C1 segment of cervical spinal cord (tissue), 14 donors: ENCODE data around the gene CEP95.
A peak's percentile ranks its signal among the peaks of the same experiment; 100 is the strongest.
"Not testable (repeated sequence)": the region's sequence is repeated elsewhere in the genome, so short reads cannot be mapped to it uniquely, and the experiment has no call there.

Source experiments
- DNase-seq, 14 donors: peaks; one replicate each; lab custom pipeline; 2025; lab: John Stamatoyannopoulos, UW

The CEP95 gene, protein sequence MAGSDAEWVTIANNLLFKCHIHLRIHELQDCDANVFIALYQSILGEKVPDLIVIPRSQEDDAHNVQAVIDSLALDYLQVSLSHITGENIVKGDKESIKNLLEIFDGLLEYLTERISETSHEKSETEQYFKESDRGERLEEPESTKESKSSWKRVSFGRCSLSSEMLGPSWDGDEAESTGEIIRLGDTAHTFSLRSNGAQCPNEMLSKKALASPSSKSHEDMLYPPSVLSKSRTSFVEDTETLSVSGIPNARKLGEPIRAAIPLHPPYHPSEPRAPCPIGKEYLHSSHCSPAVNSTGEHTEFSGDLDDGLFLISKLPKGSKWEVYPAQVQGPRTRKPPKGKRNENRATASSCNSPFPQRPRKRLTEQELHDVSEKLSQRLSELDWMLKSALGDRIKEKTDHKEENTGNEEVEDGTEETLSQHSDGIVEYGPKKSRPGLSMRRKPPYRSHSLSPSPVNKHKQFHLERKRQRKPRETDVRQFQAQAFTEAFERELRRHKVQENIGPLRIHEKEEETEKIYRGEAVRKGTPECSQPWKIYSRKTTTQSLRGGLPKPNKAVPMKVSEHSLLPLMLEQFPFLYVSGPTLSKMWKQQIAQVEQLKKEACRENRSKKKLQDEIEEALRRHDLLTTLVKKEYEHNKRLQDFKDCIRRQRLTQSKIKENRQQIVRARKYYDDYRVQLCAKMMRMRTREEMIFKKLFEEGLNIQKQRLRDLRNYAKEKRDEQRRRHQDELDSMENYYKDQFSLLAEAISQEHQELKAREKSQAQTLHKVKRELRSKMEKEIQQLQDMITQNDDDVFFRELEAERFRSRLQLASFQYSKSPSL

DNA sequence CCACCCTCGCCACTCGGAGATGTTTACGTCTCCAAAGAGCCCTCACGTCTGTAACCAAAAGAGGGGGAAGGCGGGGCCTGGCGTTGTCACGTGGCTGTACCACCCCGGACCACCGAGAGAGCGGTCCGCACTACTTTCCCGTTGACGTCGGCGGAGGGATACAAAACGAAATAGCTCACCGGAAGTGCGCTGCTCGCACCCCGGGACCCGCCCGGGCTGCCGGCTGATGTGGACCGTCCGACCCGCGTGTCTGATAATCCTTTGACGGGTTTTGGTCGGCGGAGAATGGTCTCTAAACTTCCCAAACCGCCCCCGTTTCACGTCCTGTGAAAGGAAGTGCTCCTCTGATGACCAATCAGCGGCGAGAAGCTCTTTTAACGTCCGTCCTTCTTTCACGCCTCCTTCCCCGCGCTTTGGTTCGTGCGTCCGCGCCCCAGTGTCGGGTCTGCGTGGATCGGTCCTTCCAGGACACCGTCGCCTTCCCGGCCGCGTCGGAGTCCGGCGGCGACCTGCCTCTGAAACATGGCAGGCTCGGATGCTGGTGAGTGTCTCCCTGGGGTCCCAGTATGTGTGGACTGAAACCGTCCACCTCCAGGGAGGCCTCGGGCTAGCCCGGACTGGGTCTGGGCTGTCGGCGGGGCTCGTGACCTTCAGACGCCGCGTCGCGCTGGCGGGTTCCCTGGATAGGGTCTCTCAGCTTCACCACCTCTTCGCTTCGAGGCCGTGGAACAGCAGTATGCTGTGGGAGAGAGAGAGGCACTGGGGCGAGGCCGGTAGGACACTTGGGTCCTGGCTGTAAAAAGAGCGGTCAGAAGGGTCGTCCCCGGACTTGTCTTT, at the start of gene CEP95:
TSS of gene CEP95 (plus strand) at position 402 of the 837 bp plus-strand sequence. CDS start at position 523, 121 bp downstream.
- peak; percentile 90 to 100 (median 99) for DNase-seq

DNA sequence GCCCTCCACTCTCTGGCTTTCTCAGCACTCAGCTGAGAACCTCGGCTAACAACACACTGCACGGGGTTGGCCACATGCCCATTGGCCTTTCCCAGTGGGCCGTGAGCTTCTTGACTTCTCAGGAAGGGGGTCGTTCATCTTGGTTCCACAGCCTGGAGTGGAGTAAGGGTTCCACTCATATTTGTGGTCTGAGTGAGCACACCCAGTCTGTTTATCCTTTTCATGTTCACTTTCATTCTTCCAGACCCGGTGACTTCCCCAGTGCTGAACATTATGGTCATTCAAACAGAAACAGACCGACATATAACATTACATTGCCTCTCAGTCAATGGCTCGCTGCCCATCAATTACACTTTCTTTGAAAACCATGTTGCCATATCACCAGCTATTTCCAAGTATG, 49.6 kb upstream of the CEP95 start:
- no peak for DNase-seq

DNA sequence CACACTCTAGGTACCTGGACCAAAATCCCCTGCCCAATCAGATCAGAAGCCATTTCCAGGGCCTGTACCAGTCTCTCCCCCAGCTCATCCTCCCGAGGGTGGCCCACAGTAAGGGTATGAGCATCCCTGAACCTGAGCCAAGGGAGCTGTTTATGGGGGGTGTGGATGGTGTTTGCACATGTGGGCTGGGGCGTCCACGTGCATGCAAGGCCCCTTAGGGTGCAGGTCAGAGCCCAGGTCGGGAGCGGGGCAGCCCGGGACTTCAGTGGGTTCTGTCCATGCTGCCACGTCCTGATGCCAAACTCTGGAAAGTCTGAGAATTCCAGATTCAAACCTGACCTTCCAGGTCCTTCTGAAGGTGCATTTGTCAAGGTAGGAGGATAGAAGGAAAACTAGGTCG, 48.0 kb upstream of the CEP95 start:
- no peak for DNase-seq

DNA sequence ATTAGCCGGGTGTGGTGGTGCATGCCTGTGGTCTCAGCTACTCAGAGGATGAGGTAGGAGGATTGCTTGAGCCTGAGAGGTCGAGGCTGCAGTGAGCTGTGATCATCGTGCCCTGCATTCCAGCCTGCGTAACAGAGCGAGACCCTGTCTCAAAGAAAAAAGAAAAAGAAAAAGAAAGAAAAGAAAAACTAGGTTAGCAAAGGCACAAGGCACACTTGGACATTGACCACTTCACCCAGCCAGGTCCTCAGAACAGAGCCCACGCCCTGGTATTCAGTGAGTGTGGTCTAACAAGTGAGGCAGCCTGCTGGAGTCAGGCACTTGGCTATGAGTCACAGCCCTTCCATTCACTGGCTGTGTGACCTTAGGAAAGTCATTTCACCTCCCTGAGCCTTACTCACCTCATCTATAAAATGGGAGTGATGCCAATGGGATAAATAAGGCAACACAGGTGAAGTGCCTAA, 47.5 kb upstream of the CEP95 start:
- no peak for DNase-seq

DNA sequence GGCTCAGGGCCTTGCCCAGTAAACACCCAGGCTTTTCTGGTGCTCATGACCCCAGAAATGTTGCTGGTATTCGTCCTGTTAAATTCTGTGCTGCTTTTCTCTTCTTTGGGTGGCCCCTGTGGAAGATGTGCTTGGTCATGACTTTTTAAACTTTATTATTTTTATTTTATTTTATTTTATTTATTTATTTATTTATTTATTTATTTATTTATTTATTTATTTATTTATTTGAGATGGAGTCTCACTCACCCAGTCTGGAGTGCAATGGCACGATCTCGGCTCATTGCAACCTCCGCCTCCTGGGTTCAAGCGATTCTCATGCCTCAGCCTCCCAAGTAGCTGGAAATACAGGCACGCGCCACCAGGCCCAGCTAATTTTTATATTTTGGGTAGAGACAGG, 47.0 kb upstream of the CEP95 start:
- not testable (repeated sequence) for DNase-seq

DNA sequence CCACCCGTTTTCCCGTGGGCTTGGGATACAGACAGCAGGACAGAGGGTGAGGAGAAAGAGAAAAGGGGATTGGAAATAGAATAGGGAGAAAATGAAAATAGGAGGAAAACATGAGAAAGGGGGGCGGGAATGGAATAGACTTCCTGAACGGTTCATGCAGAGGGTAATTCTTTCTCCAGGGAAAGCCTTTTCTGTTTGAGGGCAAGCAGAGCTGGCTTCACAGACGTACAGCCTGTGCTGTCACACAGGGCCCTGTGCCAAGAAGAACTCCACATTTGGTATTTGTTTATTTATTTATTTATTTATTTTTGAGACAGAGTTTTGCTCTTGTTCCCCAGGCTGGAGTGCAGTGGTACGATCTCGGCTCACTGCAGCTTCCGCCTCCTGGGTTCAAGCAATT, 45.8 kb upstream of the CEP95 start:
- no peak for DNase-seq

DNA sequence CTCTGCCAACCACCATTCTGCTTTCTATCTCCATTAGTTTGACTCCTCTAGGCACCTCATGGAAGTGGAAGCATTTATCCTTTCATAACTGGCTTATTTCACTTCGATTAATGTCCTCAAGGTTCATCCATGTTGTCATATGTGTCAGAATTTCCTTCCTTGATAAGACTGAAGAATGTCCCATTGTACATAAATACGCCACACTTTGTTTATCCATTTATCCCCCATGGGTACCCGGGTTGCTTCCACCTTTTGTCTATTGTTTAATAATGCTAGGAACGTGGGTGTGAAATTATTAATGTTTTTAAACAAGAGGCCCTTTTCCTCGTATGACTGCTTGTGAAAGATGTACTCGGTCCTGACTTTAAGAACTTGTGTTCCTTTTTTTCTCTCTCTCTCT, 45.0 kb upstream of the CEP95 start:
- DNase-seq, result no peak

DNA sequence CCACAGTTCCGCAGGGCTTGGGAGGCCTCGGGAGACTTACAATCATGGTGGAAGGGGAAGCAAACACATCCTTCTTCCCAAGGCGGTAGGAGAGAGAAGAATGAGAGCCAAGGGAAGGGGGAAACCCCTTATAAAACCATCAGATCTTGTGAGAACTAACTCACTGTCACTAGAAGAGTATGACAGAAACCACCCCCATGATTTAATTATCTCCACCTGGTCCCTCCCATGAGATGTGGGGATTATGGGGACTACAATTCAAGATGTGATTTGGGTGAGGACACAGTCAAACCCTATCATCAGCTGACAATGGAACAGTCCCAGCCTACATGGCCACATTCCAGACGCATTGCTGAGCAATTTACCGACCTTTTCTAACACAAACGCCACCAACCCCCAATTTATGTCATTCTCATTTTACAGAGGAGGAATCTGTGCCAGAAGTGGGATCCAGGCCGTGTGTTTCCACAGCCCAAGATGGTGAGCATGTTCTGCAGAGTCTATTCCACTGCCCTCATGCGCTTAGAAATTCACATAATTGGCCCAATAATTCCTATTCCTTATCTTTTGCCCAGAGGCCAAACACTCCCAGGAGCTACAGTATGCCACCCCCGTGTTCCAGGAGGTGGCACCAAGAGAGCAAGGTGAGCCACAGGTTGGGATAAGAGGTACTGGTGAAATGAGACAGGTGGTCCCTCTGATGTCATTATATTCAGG, 40.6 kb upstream of the CEP95 start:
- DNase-seq, result no peak

DNA sequence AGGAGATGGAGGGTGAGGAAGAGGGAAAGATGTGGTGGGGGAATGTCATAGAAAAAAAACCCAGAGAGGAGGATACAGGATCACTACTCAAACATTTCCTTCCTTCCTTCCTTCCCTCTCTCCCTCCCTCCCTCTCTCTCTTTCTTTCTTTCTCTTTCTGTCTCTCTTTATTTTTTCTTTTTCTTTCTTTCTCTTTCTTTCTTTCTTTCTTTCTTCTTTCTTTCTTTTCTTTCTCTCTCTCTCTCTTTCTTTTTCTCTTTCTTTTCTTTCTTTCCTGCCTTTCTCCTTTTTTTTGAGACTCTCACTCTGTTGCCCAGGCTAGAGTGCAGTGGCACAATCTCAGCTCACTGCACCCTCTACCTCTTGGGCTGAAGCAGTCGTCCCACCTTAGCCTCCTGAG, 39.9 kb upstream of the CEP95 start:
- not testable (repeated sequence) for DNase-seq

DNA sequence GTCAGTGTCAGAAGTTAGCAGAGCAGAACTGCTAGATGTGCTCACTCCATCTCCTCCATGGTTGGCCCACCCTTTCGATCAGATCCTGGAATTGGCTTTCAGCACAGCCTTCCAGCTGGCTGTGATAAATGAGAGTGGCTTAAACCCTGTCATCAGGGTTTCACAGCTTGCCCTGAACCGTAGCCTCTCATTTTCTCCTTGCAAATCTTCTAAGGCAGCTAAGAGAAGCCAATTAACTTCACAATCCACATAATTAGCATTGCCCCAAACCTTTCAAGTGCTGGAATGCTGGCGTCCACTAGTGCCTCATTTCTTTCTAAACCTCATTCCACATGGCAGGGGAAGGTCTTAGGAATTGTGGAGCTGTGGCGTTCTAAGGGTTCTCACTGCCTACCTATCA, 36.2 kb upstream of the CEP95 start:
- no peak for DNase-seq

DNA sequence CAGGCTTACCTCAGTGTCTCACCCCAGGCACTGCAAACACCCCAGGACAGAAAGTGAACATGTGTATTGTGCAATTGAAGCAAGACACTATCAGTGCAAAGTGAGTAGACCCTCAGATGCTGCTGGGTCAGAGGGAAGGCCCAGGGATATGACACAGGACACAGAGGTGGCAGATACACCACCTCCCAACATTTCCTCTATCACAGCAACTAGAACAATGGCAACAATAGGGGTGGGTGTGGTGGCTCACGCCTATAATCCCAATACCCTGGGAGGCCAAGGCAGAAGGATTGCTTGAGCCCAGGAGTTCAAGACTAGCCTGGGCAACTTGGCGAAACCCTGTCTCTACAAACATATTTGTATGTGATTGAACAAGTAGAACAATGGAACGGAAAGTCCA, 35.3 kb upstream of the CEP95 start:
- DNase-seq, result no peak

DNA sequence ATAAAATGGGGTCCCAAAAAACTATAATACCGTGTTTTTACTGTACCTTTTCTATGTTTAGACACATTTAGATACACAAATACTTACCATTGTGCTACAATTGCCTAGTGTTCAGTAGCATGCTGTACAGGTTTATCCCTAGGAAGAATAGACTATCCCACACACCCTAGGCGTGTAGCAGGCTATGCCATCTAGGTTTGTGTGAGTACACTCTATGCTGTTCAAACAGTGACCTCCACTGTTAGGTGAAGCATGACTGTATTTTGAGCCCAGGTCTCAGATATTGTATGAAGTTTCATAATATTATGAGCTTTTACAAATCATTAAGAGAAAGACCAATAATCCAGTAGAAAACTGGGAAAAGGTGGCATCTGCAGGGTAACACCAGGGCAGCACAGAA, 34.2 kb upstream of the CEP95 start:
- DNase-seq, result no peak

DNA sequence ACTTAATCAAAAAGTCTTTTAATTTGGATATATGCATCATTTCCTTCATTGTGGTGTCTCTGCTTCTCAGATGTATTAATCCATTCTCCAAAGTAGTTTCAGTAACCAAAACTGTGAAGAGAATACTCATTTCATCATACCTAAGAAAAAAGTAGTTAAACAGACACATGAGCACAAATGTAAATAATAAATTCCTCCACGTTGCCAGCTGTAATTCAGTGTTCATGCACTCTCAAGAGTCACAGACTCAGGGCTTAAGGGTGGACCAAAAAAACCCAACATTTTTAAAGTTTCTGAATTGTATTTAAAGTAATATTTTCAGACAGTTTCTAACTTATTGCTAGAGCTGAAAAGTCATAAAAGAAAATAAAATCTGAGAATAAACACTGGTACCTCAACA, 28.9 kb upstream of the CEP95 start:
- no peak for DNase-seq

DNA sequence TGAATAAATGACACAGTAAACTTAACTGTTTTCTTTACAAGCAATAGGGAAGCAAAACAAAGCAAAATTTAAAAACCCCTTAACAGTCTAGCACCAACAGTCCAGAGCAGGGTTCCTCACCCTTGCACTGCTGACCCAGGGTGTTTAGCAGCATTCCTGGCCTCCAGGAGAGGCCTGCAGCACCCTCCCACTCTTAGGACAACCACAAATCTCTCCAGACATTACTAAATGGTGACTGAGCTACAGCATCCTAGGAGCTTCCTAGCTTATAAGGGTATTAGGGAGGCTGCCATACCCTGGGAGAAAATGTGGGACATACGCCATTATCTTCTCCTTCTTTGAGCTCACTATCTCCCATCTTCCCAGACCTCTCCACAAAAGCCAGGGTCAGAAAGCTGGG, 25.8 kb upstream of the CEP95 start:
- DNase-seq, result no peak

DNA sequence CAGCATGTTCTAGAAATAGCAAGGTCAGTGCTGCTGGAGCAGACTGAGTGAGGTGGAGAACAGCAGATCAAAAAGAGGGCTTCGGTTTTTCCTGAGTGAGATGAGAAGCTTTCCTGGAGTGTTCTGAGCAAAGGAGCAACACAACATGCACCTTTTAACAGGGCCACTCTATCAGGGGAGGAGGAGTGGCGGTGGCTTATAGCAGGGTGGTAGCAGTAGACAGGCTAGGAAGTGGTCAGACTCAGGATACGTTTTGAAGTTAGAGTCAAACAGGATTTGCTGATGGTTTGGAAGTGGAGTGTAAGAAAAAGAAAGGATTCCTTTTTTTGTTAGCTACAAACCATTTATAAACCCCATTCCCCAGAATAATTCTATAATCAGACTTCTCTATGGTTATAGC, 22.4 kb upstream of the CEP95 start:
- DNase-seq, result no peak

DNA sequence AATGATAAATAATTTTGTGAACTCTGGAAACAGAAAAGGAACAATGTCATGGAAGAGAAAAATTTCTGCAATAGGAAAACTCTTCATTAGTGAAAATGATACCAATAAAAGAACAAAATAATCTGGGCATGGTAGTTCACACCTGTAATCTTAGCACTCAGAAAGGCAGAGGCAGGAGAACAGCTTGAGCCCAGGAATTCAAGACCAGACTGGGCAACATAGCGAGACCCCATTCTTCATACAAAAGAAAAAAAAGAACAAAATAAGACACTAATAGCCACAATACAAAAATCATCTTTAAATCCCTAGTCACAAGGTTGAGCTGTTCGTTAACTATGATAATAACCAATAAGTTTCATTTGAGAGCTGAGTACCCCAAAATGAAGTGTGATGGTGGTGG, 18.5 kb upstream of the CEP95 start:
- DNase-seq, result no peak

DNA sequence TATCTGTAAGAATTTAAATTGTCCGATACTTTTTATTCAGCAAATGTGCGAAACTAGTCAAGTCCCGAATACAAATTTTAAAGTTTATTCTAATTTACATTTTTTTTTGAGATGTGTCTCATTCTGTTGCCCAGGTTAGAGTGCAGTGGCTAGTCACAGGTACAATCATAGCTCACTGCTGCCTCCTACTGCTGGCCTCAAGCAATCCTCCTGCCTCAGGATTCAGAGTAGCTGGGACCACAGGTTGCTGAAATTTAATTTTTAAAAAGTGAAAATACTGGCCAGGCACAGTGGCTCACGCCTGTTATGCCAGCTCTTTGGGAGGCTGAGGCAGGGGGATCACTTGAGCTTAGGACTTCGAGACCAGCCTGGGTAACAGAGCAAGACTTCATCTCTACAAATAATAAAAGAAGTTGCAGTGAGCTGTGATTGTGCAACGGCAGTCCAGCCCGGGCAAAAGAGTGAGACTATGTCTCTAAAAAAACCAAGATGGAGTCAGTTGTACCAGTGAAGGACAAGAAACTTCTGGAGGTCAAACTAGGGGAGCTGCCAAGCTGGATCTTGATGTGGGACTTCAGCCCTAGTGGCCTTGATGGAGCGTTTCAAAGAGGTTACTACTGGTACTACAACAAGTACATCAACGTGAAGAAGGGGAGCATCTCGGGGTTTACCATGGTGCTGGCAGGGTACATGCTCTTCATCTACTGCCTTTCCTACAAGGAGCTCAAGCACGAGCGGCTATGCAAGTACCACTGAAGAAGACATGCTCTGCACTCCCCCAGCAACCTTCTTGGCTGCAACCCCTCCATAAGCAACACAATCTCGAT, 15.5 kb upstream of the CEP95 start:
- no peak for DNase-seq

DNA sequence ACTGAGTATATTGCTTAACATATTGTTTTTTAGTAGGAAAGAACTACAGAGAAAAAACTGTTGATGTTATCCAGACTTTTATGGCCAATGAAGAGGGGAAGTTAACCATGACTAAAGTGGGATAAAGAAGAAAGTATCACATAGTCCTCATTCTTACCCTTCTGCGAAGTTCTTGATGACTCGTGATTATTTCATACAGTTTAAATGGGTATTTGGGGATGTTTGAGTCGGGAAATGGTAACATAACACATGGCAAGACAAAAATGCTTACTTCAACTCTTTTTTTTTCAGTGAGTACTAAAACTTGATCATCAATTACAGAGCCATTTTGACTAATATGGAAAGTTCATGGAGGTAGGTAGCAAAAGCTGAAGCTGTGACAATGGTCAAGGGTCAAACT, 14.8 kb upstream of the CEP95 start:
- DNase-seq, result no peak

DNA sequence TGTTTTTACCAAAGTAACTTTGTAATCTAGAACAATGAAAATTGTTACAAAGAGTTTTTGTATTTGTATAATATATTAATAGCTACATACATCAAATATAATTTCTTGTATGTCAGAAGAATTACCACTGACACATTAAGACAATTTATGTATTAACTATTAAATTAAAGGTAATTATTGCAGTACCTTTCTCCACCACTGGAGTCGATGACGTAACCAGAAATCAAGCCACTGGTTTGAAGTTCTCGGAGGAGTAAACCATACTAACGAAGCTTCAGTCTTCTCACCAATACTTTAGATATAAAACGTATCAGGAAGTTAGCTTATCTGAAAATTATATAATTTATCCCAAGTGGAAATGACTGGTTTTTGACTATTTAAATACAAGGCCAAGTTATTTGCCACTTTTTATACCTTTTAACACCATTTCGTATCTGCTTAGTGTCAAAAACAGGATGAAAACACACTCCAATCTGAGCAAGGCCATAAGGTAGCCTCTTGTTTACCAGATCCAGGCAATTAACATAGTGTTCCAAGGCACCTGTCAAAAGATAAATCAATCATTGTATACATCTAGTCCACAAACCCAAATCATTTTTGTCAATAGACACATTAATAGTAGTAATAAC, 14.2 kb upstream of the CEP95 start:
- no peak for DNase-seq

DNA sequence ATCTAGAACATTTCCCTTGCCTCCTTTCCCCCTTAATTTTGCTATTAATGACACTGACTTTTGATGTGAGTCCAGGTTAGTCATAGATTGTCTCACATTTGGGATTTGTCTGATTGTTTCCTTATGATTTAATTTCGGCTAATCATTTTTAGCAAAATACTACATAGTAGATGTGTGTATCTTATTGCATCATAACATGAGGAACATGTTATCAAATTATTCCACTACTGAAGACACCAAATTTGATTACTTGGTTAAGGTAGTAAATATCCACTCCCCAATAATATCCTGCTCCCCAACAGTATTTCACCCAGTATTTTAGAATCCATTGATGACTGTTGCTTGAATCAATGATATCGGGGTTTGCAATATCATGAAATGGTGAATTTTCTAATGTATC, 12.7 kb upstream of the CEP95 start:
- DNase-seq, result no peak
